HEK293 (cell line): Measurements from ENCODE around the gene SLC10A7.

ENCODE experiments used
- KLF7 ChIP-seq: fragments of 450-650 bp; formaldehyde crosslinking; IDR thresholded peaks from 2 replicates; pipeline ENCODE4 v1.5.1; 2016; ENCODE audit warnings: missing biosample characterization, missing genetic modification characterization, borderline replicate concordance
- ZBTB17 ChIP-seq: fragments of 450-650 bp; formaldehyde crosslinking; IDR thresholded peaks from 2 replicates; pipeline ENCODE4 v1.5.1; 2016; ENCODE audit warnings: missing biosample characterization, missing genetic modification characterization
- ZNF223 ChIP-seq: fragments of 450-650 bp; formaldehyde crosslinking; IDR thresholded peaks from 2 replicates; pipeline ENCODE4 v1.5.1; 2016; ENCODE audit warnings: missing biosample characterization, missing genetic modification characterization
- TF ChIP-seq, protein P1 (sequence below): fragments of 450-650 bp; formaldehyde crosslinking; IDR thresholded peaks from 2 replicates; pipeline ENCODE4 v1.5.1; 2016; ENCODE audit warnings: missing biosample characterization, missing genetic modification characterization
- TF ChIP-seq, protein P2 (sequence below): fragments of 450-650 bp; formaldehyde crosslinking; IDR thresholded peaks from 2 replicates; pipeline ENCODE4 v1.5.1; 2016; ENCODE audit warnings: missing biosample characterization, missing genetic modification characterization

DNA sequence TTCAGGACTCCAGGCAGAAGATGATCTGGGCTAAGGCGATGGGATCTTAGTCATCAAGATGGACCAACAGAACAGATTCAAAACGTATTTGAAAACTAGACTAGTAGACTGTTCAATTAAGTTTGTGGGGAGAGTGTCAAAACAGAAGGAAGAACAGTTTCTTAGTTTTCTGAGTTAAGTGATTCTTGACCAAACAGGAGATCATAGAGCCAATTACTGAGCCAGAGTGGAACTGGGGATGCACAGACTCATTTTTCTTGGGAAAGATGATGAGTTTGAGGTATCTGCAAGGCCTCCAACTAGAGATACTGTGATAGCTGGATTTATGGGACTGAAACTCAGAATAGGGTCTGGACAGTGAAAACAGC, 187.9 kb downstream of the SLC10A7 start:
- no peak for TF ChIP-seq ZBTB17 (tag by site-specific recombination)
- no peak for TF ChIP-seq KLF7 (tag by site-specific recombination)
- TF ChIP-seq ZNF223, result no peak
- TF ChIP-seq, protein P1, sequence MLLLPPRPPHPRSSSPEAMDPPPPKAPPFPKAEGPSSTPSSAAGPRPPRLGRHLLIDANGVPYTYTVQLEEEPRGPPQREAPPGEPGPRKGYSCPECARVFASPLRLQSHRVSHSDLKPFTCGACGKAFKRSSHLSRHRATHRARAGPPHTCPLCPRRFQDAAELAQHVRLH (tag by site-specific recombination), result no peak
- TF ChIP-seq, protein P2, sequence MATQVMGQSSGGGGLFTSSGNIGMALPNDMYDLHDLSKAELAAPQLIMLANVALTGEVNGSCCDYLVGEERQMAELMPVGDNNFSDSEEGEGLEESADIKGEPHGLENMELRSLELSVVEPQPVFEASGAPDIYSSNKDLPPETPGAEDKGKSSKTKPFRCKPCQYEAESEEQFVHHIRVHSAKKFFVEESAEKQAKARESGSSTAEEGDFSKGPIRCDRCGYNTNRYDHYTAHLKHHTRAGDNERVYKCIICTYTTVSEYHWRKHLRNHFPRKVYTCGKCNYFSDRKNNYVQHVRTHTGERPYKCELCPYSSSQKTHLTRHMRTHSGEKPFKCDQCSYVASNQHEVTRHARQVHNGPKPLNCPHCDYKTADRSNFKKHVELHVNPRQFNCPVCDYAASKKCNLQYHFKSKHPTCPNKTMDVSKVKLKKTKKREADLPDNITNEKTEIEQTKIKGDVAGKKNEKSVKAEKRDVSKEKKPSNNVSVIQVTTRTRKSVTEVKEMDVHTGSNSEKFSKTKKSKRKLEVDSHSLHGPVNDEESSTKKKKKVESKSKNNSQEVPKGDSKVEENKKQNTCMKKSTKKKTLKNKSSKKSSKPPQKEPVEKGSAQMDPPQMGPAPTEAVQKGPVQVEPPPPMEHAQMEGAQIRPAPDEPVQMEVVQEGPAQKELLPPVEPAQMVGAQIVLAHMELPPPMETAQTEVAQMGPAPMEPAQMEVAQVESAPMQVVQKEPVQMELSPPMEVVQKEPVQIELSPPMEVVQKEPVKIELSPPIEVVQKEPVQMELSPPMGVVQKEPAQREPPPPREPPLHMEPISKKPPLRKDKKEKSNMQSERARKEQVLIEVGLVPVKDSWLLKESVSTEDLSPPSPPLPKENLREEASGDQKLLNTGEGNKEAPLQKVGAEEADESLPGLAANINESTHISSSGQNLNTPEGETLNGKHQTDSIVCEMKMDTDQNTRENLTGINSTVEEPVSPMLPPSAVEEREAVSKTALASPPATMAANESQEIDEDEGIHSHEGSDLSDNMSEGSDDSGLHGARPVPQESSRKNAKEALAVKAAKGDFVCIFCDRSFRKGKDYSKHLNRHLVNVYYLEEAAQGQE (tag by site-specific recombination), result no peak
